ENCODE results near the gene CBR1. TPM values are rescaled to one million over a fixed set of nuclear protein-coding genes. Genes with fewer than 3 reads are reported as not detected.
"Not testable (repeated sequence)": the region's sequence is repeated elsewhere in the genome, so short reads cannot be mapped to it uniquely, and the experiment has no call there.

The CBR1 gene
- total RNA-seq, 1 experiment from 2014 or later: 129 TPM

DNA sequence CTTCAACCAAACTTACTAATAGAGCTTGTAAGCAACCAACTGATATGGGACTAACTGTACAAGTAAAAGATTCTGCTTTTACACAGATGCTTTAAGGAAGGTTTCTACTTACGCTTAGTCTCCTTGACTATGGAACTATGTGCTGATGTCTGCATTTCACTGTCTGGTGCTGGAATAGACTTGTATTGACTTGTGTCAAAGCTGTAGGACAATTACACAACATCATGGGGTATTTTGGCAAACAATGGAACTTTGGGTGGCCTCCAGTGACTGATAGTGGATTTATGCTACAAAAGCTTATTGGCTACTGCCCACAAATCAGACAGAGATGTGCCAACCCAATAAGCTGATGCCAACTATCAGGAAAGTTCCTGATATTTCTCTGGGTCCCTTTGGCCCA lies 10.6 kb downstream of the CBR1 start:
- no peak overlapping the region for H3K4me3 ChIP-seq (ENCODE audit: insufficient read depth, low read depth, low read length)
- no peaks in the 10 kb centered on the region for H3K36me3 ChIP-seq (replicated peaks; ENCODE audit: control insufficient read depth, insufficient read depth, low read length)
- DNase-seq: no peak
- no peaks in the 10 kb centered on the region for H3K27me3 ChIP-seq (ENCODE audit: control insufficient read depth, insufficient read depth, low read length)

GRCh38 chr21:36082237-36082664 lies 12.4 kb downstream of the CBR1 start:
- no peaks in the 10 kb centered on the region for H3K36me3 ChIP-seq (replicated peaks; ENCODE audit: control insufficient read depth, insufficient read depth, low read length)
- no peak overlapping the region for H3K4me3 ChIP-seq (ENCODE audit: insufficient read depth, low read depth, low read length)
- no peak for DNase-seq
- no peaks in the 10 kb centered on the region for H3K27me3 ChIP-seq (ENCODE audit: control insufficient read depth, insufficient read depth, low read length)

DNA sequence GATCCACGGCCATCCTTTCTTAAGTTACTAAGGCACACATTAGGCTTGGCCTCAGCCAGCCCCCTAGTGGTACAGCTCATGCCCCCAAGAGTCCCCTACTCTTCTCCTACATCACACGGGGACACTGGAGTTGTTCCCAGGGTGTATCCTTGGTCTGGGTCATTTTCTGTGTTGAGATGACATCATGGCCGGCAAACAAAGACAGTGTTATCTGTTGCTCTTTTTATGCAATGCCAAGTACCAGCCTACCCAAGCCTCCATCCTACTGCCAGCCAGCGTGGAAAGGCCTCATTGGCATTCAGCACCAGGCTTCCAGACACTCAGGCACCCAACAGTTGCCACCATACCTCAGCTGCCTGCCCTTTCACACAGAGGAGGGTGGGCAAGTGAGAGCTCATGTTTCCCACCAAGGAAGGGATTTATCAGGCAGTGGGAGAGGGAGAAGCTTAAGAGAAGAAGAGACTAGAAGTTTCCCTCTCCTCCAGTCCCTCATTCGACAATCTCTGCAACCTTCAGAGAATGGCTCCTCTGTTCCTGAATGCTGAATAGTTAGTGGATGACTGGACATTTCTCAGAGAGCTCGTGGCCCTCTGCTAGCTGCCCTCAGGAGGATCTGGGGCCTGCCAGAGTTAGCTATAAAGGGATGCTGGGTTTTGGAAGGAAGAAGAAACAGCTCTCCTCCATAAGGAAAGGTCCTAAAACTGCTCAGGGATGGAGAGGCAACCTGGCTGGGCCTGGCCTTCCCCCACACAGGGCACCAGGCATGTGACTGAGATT lies 17.7 kb downstream of the CBR1 start:
- H3K27me3 ChIP-seq (ENCODE audit: control insufficient read depth, insufficient read depth, low read length): no peaks in the 10 kb centered on the region
- H3K4me3 ChIP-seq (ENCODE audit: insufficient read depth, low read depth, low read length): no peak overlapping the region
- H3K36me3 ChIP-seq (replicated peaks; ENCODE audit: control insufficient read depth, insufficient read depth, low read length): no peaks in the 10 kb centered on the region
- peak; percentile 31 for DNase-seq

GRCh38 chr21:36089946-36090345 lies 20.1 kb downstream of the CBR1 start:
- Histone ChIP-seq H3K4me3 (ENCODE audit: insufficient read depth, low read depth, low read length) (no peak overlapping the region), H3K36me3 (replicated peaks; ENCODE audit: control insufficient read depth, insufficient read depth, low read length) (no peaks in the 10 kb centered on the region), H3K27me3 (ENCODE audit: control insufficient read depth, insufficient read depth, low read length) (no peaks in the 10 kb centered on the region)
- DNase-seq: no peak

- DNase-seq: no peak
- no peaks in the 10 kb centered on the region for H3K27me3 ChIP-seq (ENCODE audit: control insufficient read depth, insufficient read depth, low read length)
- H3K36me3 ChIP-seq (replicated peaks; ENCODE audit: control insufficient read depth, insufficient read depth, low read length): no peaks in the 10 kb centered on the region
- H3K4me3 ChIP-seq (ENCODE audit: insufficient read depth, low read depth, low read length): no peak overlapping the region
Observed at GRCh38 chr21:36092681-36093080, 22.9 kb downstream of the CBR1 start.

- Histone ChIP-seq H3K27me3 (ENCODE audit: control insufficient read depth, insufficient read depth, low read length) (no peaks in the 10 kb centered on the region), H3K4me3 (ENCODE audit: insufficient read depth, low read depth, low read length) (no peak overlapping the region), H3K36me3 (replicated peaks; ENCODE audit: control insufficient read depth, insufficient read depth, low read length) (no peaks in the 10 kb centered on the region)
- DNase-seq: no peak
Observed at GRCh38 chr21:36093512-36093911, 23.7 kb downstream of the CBR1 start.

DNA sequence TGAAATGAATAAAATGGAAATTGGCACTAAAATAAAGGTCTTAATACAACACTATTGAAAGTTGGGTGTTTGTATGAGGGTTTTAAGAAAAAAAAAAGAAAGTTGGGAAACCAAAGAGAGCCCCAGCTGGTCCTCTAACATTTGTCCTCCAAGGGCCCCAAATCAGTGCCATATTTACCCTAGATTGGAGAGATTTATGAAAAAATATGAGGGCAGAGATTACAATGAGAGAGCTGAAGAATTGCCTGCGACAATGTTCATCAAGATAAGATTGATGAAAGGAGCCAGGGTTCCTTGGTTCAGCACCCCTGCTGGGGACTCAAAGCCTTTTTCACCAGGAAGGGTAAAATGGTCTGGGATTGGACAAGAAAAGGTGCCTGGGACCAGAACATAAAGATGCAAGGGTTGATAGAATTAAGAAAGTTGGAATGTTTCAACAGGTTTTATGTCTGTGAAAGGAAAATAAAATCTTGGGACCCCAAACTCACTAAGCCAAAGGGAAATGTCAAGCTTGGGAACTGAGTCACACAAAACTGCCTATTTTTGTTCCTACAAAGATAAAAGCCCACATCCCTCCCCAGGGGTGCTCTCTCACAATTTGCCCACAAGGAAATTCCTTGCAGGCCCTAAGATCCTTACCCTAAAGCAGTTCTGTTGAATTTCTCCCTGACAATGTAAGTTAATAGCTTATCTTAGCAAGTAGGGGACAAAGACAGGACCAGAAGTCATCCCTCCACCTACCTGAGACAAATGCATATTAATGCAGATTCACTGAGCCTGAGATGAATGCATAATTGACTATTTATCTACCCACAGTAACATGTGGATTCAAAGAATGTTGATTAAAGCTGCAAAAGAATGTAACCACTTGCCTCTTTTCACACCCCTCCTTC lies 26.8 kb downstream of the CBR1 start:
- no peak for DNase-seq
- H3K36me3 ChIP-seq (replicated peaks; ENCODE audit: control insufficient read depth, insufficient read depth, low read length): no peaks in the 10 kb centered on the region
- H3K4me3 ChIP-seq (ENCODE audit: insufficient read depth, low read depth, low read length): no peak overlapping the region
- H3K27me3 ChIP-seq (ENCODE audit: control insufficient read depth, insufficient read depth, low read length): no peaks in the 10 kb centered on the region

- H3K27me3 ChIP-seq (ENCODE audit: control insufficient read depth, insufficient read depth, low read length): no peaks in the 10 kb centered on the region
- H3K36me3 ChIP-seq (replicated peaks; ENCODE audit: control insufficient read depth, insufficient read depth, low read length): no peaks in the 10 kb centered on the region
- DNase-seq: no peak
- no peak overlapping the region for H3K4me3 ChIP-seq (ENCODE audit: insufficient read depth, low read depth, low read length)
Observed at GRCh38 chr21:36097427-36098181, 27.8 kb downstream of the CBR1 start.

DNA sequence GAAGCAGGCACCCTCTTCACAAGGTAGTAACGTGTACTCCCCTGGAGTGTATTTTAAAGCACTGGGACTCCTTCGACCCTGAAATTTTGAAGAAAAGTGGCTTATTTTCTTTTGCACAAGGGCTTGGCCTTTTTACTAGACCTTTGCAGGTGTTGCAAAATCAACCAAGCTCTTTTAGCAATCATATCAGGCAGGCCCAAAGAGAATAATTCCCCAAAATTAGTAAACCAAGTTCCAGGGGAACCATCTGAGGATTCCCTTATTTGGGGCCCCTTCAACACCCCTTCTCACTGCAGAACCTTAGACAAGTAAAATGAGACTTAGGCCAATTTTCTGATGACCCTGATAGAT lies 28.3 kb downstream of the CBR1 start:
- Histone ChIP-seq H3K27me3 (ENCODE audit: control insufficient read depth, insufficient read depth, low read length) (no peaks in the 10 kb centered on the region), H3K4me3 (ENCODE audit: insufficient read depth, low read depth, low read length) (no peak overlapping the region), H3K36me3 (replicated peaks; ENCODE audit: control insufficient read depth, insufficient read depth, low read length) (no peaks in the 10 kb centered on the region)
- DNase-seq: no peak

DNA sequence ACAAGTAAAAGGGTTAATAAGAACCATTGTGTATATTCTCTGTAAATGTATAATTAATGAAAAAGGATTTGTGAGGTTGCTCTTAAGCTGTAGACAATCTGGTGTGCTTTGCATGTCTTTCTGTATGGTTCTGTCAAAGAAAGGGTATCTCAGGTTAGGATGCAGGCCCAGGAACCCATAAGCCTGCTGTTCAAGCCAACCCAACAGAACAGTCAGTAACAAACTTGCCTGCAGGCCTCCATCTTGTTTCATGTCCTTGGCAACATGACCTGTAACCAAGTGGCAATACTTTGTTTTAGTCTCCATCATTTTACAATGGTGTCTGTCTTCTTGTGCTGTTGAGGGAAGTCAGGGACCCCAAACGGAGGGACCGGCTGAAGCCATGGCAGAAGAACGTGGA lies 29.2 kb downstream of the CBR1 start:
- no peaks in the 10 kb centered on the region for H3K36me3 ChIP-seq (replicated peaks; ENCODE audit: control insufficient read depth, insufficient read depth, low read length)
- no peak for DNase-seq
- H3K4me3 ChIP-seq (ENCODE audit: insufficient read depth, low read depth, low read length): no peak overlapping the region
- H3K27me3 ChIP-seq (ENCODE audit: control insufficient read depth, insufficient read depth, low read length): no peaks in the 10 kb centered on the region

- not testable (repeated sequence) for H3K27me3 ChIP-seq (ENCODE audit: control insufficient read depth, insufficient read depth, low read length); H3K36me3 ChIP-seq (replicated peaks; ENCODE audit: control insufficient read depth, insufficient read depth, low read length); DNase-seq; H3K4me3 ChIP-seq (ENCODE audit: insufficient read depth, low read depth, low read length)
Observed at GRCh38 chr21:36099695-36100211, 29.9 kb downstream of the CBR1 start.

- no peak overlapping the region for H3K4me3 ChIP-seq (ENCODE audit: insufficient read depth, low read depth, low read length)
- H3K36me3 ChIP-seq (replicated peaks; ENCODE audit: control insufficient read depth, insufficient read depth, low read length): no peaks in the 10 kb centered on the region
- no peak for DNase-seq
- no peaks in the 10 kb centered on the region for H3K27me3 ChIP-seq (ENCODE audit: control insufficient read depth, insufficient read depth, low read length)
Observed at GRCh38 chr21:36100971-36101641, 31.3 kb downstream of the CBR1 start.

DNA sequence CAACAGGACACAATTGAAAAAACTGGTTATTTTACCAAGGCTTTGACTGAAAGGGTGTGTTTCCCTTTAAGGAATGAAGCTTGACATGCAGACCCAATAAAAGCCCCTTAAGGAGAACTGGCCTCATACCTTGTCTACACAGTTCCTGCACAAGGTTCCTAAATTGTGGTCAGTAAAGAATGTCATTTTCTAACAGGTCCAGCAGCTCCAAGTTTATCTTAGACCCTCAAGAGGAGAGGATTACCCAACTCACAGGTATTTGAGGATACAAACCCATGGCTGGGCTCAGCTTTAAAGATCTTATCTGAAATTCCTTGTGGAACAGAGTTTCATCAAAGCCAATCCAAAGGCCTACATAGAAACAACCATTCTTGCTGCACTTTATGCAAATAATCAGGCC lies 33.6 kb downstream of the CBR1 start:
- H3K27me3 ChIP-seq (ENCODE audit: control insufficient read depth, insufficient read depth, low read length): no peaks in the 10 kb centered on the region
- DNase-seq: no peak
- no peak overlapping the region for H3K4me3 ChIP-seq (ENCODE audit: insufficient read depth, low read depth, low read length)
- H3K36me3 ChIP-seq (replicated peaks; ENCODE audit: control insufficient read depth, insufficient read depth, low read length): peaks cover 10% of the 10 kb centered on the region

All from H7 (cell line).